Measurements from ENCODE around the gene UGT1A6.

Gene UGT1A6

GRCh38 chr2:233818639-233819621 lies 126.2 kb downstream of the UGT1A6 start:
- DNase-seq: no peak

GRCh38 chr2:233819884-233820773 lies 127.4 kb downstream of the UGT1A6 start:
- no peak for DNase-seq

GRCh38 chr2:233820774-233821105 lies 128.1 kb downstream of the UGT1A6 start:
- no peak for DNase-seq

- no peak for DNase-seq
These were observed 128.5 kb downstream of the UGT1A6 start for GRCh38 chr2:233821196-233821595.

GRCh38 chr2:233821709-233822100 lies 129.0 kb downstream of the UGT1A6 start:
- DNase-seq: no peak

GRCh38 chr2:233822101-233822771 lies 129.5 kb downstream of the UGT1A6 start:
- no peak for DNase-seq
